Activated CD4-positive, CD25-positive, alpha-beta regulatory T cell treated with anti-CD3 and anti-CD28 coated beads, Interleukin-2, amount 50 U/mL, for 24 hours (primary cell): ENCODE measurements around the gene ALDH9A1.

ENCODE experiments used
- ATAC-seq, 2 donors: fragments of 150-1000 bp; cut with Tn5 transposase; one replicate each; pipeline ENCODE4 v1.10.0; 2021; ENCODE audit warnings: mild to moderate bottlenecking in 1 of 2, moderate library complexity in 1 of 2

The ALDH9A1 gene

DNA sequence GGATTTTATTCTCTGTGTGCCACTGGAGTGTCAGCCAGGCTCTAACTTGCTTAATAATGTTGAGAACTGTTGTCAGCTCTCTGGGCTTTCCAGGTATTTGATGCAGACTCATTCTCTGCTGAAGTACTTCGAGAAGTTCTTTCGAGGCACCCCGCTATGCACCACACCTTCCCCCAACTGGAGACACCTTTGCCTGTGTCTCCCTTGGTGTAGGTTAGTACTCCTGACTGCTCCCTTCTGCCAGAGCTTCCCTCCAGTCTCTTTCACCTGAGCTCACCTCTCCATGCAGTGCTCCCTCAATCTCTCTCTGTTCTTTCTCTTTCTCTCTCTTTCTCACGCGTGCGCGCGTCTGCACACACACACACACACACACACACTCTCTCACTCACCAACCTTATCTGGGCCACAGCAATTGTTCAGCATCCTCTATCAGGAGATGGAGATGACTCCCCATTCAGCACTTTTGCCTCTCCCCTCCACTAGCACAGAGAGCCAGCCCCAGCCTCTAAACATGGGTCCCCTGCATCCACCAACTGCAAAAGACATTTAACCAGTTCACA lies 81.3 kb downstream of the ALDH9A1 start:
- no peak for ATAC-seq

DNA sequence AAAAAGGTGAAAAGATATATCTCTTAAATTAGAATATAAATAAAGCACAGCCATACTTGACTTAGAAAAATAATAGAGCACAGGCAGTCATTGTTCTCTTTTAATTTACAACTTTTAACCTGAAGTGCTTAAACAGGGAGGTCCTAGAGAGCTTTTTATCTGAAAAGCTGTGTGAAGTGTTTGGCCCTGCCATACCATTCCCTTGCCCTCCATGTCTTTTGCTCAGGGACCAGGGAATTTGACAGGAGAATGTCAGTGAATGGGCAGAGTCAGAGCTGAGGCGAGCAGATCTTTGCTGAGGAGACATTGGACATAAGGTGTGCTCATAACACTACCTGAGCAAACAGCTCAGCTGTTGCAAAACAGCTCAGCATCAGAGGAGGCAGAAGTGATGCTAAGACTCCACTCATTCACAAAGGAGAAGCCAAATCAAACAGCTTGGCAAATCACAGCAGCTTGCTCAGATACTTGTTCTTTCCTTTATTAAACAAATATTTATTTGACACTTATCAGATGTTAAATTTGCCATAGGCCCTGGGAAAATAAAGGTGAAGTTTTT lies 82.2 kb downstream of the ALDH9A1 start:
- ATAC-seq = no peak
